Right renal cortex interstitium (tissue), 3 donors: ENCODE data around the gene MKRN1. TPM values are rescaled to one million over a fixed set of nuclear protein-coding genes. Genes with fewer than 3 reads are reported as not detected.
"Not testable (repeated sequence)": the region's sequence is repeated elsewhere in the genome, so short reads cannot be mapped to it uniquely, and the experiment has no call there.

Experiments used
- DNase-seq, 3 donors: peaks; one replicate each; pipeline ENCODE4 v3.0.0-alpha.2; 2013; ENCODE audit warnings: low read depth in 3 of 3, low spot score in 2 of 3
- polyA plus RNA-seq, 3 donors: library from polyadenylated mRNA; unstranded; fragments of 120-200 nt; gene quantifications; one replicate each; pipeline ENCODE4 v1.2.1, GENCODE V29; 2013; ENCODE audit not compliant: insufficient read length in 3 of 3

Gene MKRN1
- polyA plus RNA-seq, 3 donors = 135 to 146 (median 139) TPM

GRCh38 chr7:140441519-140441918 lies 37.8 kb downstream of the MKRN1 start:
- DNase-seq = no peak

GRCh38 chr7:140440593-140440992 lies 38.7 kb downstream of the MKRN1 start:
- no peak for DNase-seq

- no peak for DNase-seq
Measured at GRCh38 chr7:140439359-140439758, 39.9 kb downstream of the MKRN1 start.

- DNase-seq = no peak
Measured at GRCh38 chr7:140435252-140435895, 43.9 kb downstream of the MKRN1 start.

- DNase-seq = no peak
Measured at GRCh38 chr7:140433396-140433795, 45.9 kb downstream of the MKRN1 start.

GRCh38 chr7:140426130-140426529 lies 53.2 kb downstream of the MKRN1 start:
- no peak for DNase-seq

- DNase-seq = no peak
Measured at GRCh38 chr7:140425718-140426117, 53.6 kb downstream of the MKRN1 start.

GRCh38 chr7:140423501-140423900 lies 55.8 kb downstream of the MKRN1 start:
- no peak for DNase-seq

GRCh38 chr7:140421521-140421920 lies 57.8 kb downstream of the MKRN1 start:
- DNase-seq = no peak

- DNase-seq = no peak
Measured at GRCh38 chr7:140418653-140419052, 60.7 kb downstream of the MKRN1 start.

GRCh38 chr7:140418156-140418472 lies 61.2 kb downstream of the MKRN1 start:
- DNase-seq = not testable (repeated sequence)

- no peak for DNase-seq
Measured at GRCh38 chr7:140417456-140418155, 61.7 kb downstream of the MKRN1 start.

GRCh38 chr7:140416560-140416959 lies 62.7 kb downstream of the MKRN1 start:
- no peak for DNase-seq

- not testable (repeated sequence) for DNase-seq
Measured at GRCh38 chr7:140415816-140416215, 63.5 kb downstream of the MKRN1 start.

GRCh38 chr7:140415361-140415760 lies 63.9 kb downstream of the MKRN1 start:
- no peak for DNase-seq

- no peak for DNase-seq
Measured at GRCh38 chr7:140404565-140405065, 74.7 kb downstream of the MKRN1 start.

GRCh38 chr7:140403878-140404564 lies 75.3 kb downstream of the MKRN1 start, which contains the start of gene RAB19:
RAB19 (plus strand) TSS chr7:140404058; CDS start chr7:140407647, 3,589 bp downstream.
- no peak for DNase-seq

Other genes starting within 250 kb of the MKRN1 start
- 10 to 100 TPM; 56.5 to 59.8 (median 59.5) TPM for gene SLC37A3, start 81.0 kb downstream of the MKRN1 start, polyA plus RNA-seq
- gene RAB19, start 75.4 kb downstream of the MKRN1 start, polyA plus RNA-seq = 1 to 10 TPM; 2.4 to 2.9 (median 2.5) TPM
- gene DENND2A, start 161.3 kb upstream of the MKRN1 start, polyA plus RNA-seq = 10 to 100 TPM; 37.1 to 40.4 (median 37.4) TPM
- gene ADCK2, start 193.4 kb upstream of the MKRN1 start, polyA plus RNA-seq = 10 to 100 TPM; 24.7 to 25.5 (median 25.1) TPM
- gene NDUFB2, start 217.2 kb upstream of the MKRN1 start, polyA plus RNA-seq = 100 to 1,000 TPM; 155 to 198 (median 186) TPM